IMR-90 (cell line): ENCODE measurements around the gene COG8. TPM values are rescaled to one million over a fixed set of nuclear protein-coding genes. Genes with fewer than 3 reads are reported as not detected.

ENCODE experiments used
- ATAC-seq: fragments of 200-7000 bp; cut with Tn5 transposase; 2 replicates; pipeline ENCODE4 v1.9.1; 2020; ENCODE audit warnings: low read depth, mild to moderate bottlenecking, moderate library complexity
- BruUV-seq: library from RNA; stranded (reverse); fragments of 400-500 nt; replicated peaks from 2 replicates; lab custom pipeline; 2021; lab: Mats Ljungman, UMichigan
- CTCF ChIA-PET: fragments of 300-600 bp; formaldehyde crosslinking; extraction: SDS; loops from one replicate; lab custom pipeline; 2021; ENCODE audit warnings: antibody characterized with exemption; lab: Yijun Ruan, JAX
- POLR2A ChIA-PET: fragments of 300-600 bp; sonication (Branson Sonifier 250); formaldehyde crosslinking; loops from one replicate; lab custom pipeline; 2022; ENCODE audit warnings: antibody characterized with exemption; ENCODE audit not compliant: unreplicated experiment; lab: Charles Lee
- DNase-seq: peaks from one replicate; pipeline ENCODE4 v3.0.0; 2013
- H2AFZ ChIP-seq: replicated peaks from 2 replicates; pipeline ENCODE3; 2013; ENCODE audit warnings: low read length, mild to moderate bottlenecking; ENCODE audit not compliant: poor library complexity
- H2AK5ac ChIP-seq: 2 replicates; pipeline ENCODE4 v1.6.1; 2013; ENCODE audit warnings: low read depth, low read length, inconsistent platforms
- H2AK9ac ChIP-seq: replicated peaks from 2 replicates; pipeline ENCODE3; 2013; ENCODE audit warnings: mild to moderate bottlenecking, low read depth, low read length, moderate library complexity; ENCODE audit not compliant: poor library complexity
- H2BK120ac ChIP-seq: 2 replicates; pipeline ENCODE4 v1.6.1; 2013; ENCODE audit warnings: low read depth, low read length, inconsistent platforms
- H2BK15ac ChIP-seq: 3 replicates; pipeline ENCODE4 v1.6.1; 2013; ENCODE audit warnings: low read depth, low read length, inconsistent platforms
- H2BK20ac ChIP-seq: 2 replicates; pipeline ENCODE4 v1.6.1; 2013; ENCODE audit warnings: low read depth, mild to moderate bottlenecking, inconsistent platforms, low read length, moderate library complexity
- H2BK5ac ChIP-seq: 2 replicates; pipeline ENCODE4 v1.6.1; 2013; ENCODE audit warnings: mild to moderate bottlenecking, low read depth, low read length, inconsistent platforms; ENCODE audit not compliant: poor library complexity, severe bottlenecking
- H3K14ac ChIP-seq: replicated peaks from 2 replicates; pipeline ENCODE4 v1.6.1; 2013; ENCODE audit warnings: low read depth, low read length, inconsistent platforms
- H3K18ac ChIP-seq: 2 replicates; pipeline ENCODE4 v1.6.1; 2013; ENCODE audit warnings: low read depth, low read length, control low read depth
- H3K23ac ChIP-seq: 2 replicates; pipeline ENCODE4 v1.6.1; 2013; ENCODE audit warnings: low read depth, low read length, inconsistent platforms
- H3K27ac ChIP-seq: 2 replicates; pipeline ENCODE4 v1.5.1; 2013; ENCODE audit warnings: mild to moderate bottlenecking, control low read depth, low read length; ENCODE audit not compliant: insufficient read depth
- H3K27me3 ChIP-seq: 2 replicates; pipeline ENCODE4 v1.6.1; 2013; ENCODE audit warnings: low read length; ENCODE audit not compliant: control insufficient read depth, insufficient read depth
- H3K36me3 ChIP-seq: 2 replicates; pipeline ENCODE4 v1.6.1; 2013; ENCODE audit warnings: low read length, mixed read lengths; ENCODE audit not compliant: control insufficient read depth, insufficient read depth
- H3K4ac ChIP-seq: 2 replicates; pipeline ENCODE4 v1.6.1; 2013; ENCODE audit warnings: low read depth, low read length, inconsistent platforms
- H3K4me1 ChIP-seq: 2 replicates; pipeline ENCODE4 v1.6.1; 2013; ENCODE audit warnings: low read length, mixed read lengths; ENCODE audit not compliant: control insufficient read depth, insufficient read depth
- H3K4me2 ChIP-seq: 2 replicates; pipeline ENCODE4 v1.6.1; 2013; ENCODE audit warnings: low read depth, mild to moderate bottlenecking, control low read depth, low read length, moderate library complexity
- H3K4me3 ChIP-seq: 2 replicates; pipeline ENCODE4 v1.5.1; 2013; ENCODE audit warnings: low read depth, mild to moderate bottlenecking, control low read depth, low read length, moderate library complexity; ENCODE audit not compliant: insufficient read depth
- H3K56ac ChIP-seq: 2 replicates; pipeline ENCODE4 v1.6.1; 2013; ENCODE audit warnings: low read length, inconsistent platforms; ENCODE audit not compliant: insufficient read depth; ENCODE audit errors: extremely low read depth
- H3K79me1 ChIP-seq, 2 experiments: 2 replicates each; pipeline ENCODE4 v1.6.1; 2013; ENCODE audit warnings: low read length in 2 of 2, inconsistent platforms in 1 of 2, low read depth in 1 of 2
- H3K9ac ChIP-seq: 2 replicates; pipeline ENCODE4 v1.6.1; 2013; ENCODE audit warnings: low read depth, low read length, control low read depth
- H3K9me1 ChIP-seq: 2 replicates; pipeline ENCODE4 v1.6.1; 2013; ENCODE audit warnings: low read length, inconsistent platforms; ENCODE audit not compliant: insufficient read depth
- H3K9me3 ChIP-seq: 2 replicates; pipeline ENCODE4 v1.6.1; 2013; ENCODE audit warnings: low read length; ENCODE audit not compliant: control insufficient read depth, insufficient read depth
- H4K20me1 ChIP-seq: 2 replicates; pipeline ENCODE4 v1.6.1; 2013; ENCODE audit warnings: low read length, inconsistent platforms; ENCODE audit not compliant: insufficient read depth
- H4K5ac ChIP-seq: 2 replicates; pipeline ENCODE4 v1.6.1; 2013; ENCODE audit warnings: mild to moderate bottlenecking, low read depth, low read length, control low read depth
- H4K8ac ChIP-seq, 2 experiments: 2 replicates each; pipeline ENCODE4 v1.6.1; 2013; ENCODE audit warnings: low read depth in 2 of 2, low read length in 2 of 2, control low read depth in 1 of 2, inconsistent platforms in 1 of 2
- H4K91ac ChIP-seq: 2 replicates; pipeline ENCODE4 v1.6.1; 2013; ENCODE audit warnings: low read depth, low read length, inconsistent platforms; ENCODE audit not compliant: insufficient read depth
- BHLHE40 ChIP-seq: fragments of 150-350 bp; IDR thresholded peaks from 2 replicates; pipeline ENCODE4 v1.6.1; 2016; ENCODE audit warnings: mild to moderate bottlenecking, low read depth, low read length
- CEBPB ChIP-seq: IDR thresholded peaks from 2 replicates; pipeline ENCODE4 v1.6.1; 2012; ENCODE audit warnings: low read depth, low read length, improper control_type of control experiment
- CHD1 ChIP-seq: IDR thresholded peaks from 2 replicates; pipeline ENCODE4 v1.6.1; 2012; ENCODE audit warnings: low read depth, low read length, improper control_type of control experiment
- MAFK ChIP-seq: IDR thresholded peaks from 2 replicates; pipeline ENCODE4 v1.6.1; 2012; ENCODE audit warnings: low read depth, low read length, improper control_type of control experiment
- MAZ ChIP-seq: IDR thresholded peaks from 2 replicates; pipeline ENCODE4 v1.6.1; 2012; ENCODE audit warnings: low read depth, mild to moderate bottlenecking, low read length, improper control_type of control experiment, moderate library complexity, borderline replicate concordance
- MXI1 ChIP-seq: IDR thresholded peaks from 2 replicates; pipeline ENCODE4 v1.6.1; 2012; ENCODE audit warnings: low read depth, mild to moderate bottlenecking, low read length, moderate library complexity, borderline replicate concordance
- NFE2L2 ChIP-seq: fragments of 150-350 bp; IDR thresholded peaks from 2 replicates; pipeline ENCODE4 v1.6.1; 2016; ENCODE audit warnings: low read depth, mild to moderate bottlenecking, low read length
- RAD21 ChIP-seq: IDR thresholded peaks from 2 replicates; pipeline ENCODE4 v1.6.1; 2012; ENCODE audit warnings: low read length, improper control_type of control experiment
- RCOR1 ChIP-seq: IDR thresholded peaks from 2 replicates; pipeline ENCODE4 v1.6.1; 2012; ENCODE audit warnings: mild to moderate bottlenecking, low read length, improper control_type of control experiment; ENCODE audit not compliant: insufficient replicate concordance
- RFX5 ChIP-seq: IDR thresholded peaks from 2 replicates; pipeline ENCODE4 v1.8.0; 2012; ENCODE audit warnings: low read depth, mild to moderate bottlenecking, low read length, moderate library complexity
- WGBS, 2 experiments: methylation state at CpG; one replicate each; pipeline versions ENCODE4 v1.1.5 to v1.1.7; 2013; ENCODE audit warnings: missing lambda C conversion rate in 2 of 2; ENCODE audit not compliant: insufficient read length in 1 of 2; ENCODE audit errors: extremely low coverage in 2 of 2; 5-methylcytosine and 5-hydroxymethylcytosine counted together
- dilution Hi-C: fragments of 300-500 bp; cut with HindIII; formaldehyde crosslinking; loops from one replicate; pipeline ENCODE4 v1.14.3; 2018; ENCODE audit warnings: low sequenced_read_pairs; ENCODE audit not compliant: unreplicated experiment
- in situ Hi-C: fragments of 300-500 bp; cut with MboI; formaldehyde crosslinking; loops from 3 replicates; pipeline ENCODE4 v1.14.3; 2019; ENCODE audit warnings: low sequenced_read_pairs, inconsistent platforms, mixed read lengths
- intact Hi-C: fragments of 100-400 bp; cut with micrococcal nuclease; formaldehyde crosslinking; loops from 2 replicates; pipeline ENCODE4 v1.10.0; 2022
- polyA plus RNA-seq, 3 experiments: library from polyadenylated mRNA; depleted of rRNA; stranded (reverse); fragments of >200 nt; gene quantifications; 2 replicates each; pipeline ENCODE4 v1.2.3, GENCODE V29; 2012; ENCODE audit warnings: low replicate concordance in 1 of 3
- total RNA-seq: library from RNA; depleted of rRNA; stranded (reverse); fragments of >200 nt; gene quantifications from 2 replicates; pipeline ENCODE4 v1.2.3, GENCODE V29; 2012
- TF ChIP-seq, protein P1 (sequence below): fragments of 150-350 bp; IDR thresholded peaks from 2 replicates; pipeline ENCODE4 v1.6.1; 2016; ENCODE audit warnings: low read depth, mild to moderate bottlenecking, low read length, moderate library complexity, borderline replicate concordance
- TF ChIP-seq, protein P2 (sequence below): fragments of 150-350 bp; IDR thresholded peaks from 2 replicates; pipeline ENCODE4 v1.6.1; 2017; ENCODE audit warnings: mild to moderate bottlenecking, antibody characterized with exemption, low read length, low read depth
- TF ChIP-seq, protein P3 (sequence below): conservative IDR thresholded peaks from 2 replicates; pipeline ENCODE4 v1.5.1; 2012; ENCODE audit warnings: mild to moderate bottlenecking, low read depth, low read length, improper control_type of control experiment

COG8 gene
- total and polyA plus RNA-seq, 2 of the 4 experiments (the other 2 are of a cell fraction): 23.4 to 26.2 TPM

DNA sequence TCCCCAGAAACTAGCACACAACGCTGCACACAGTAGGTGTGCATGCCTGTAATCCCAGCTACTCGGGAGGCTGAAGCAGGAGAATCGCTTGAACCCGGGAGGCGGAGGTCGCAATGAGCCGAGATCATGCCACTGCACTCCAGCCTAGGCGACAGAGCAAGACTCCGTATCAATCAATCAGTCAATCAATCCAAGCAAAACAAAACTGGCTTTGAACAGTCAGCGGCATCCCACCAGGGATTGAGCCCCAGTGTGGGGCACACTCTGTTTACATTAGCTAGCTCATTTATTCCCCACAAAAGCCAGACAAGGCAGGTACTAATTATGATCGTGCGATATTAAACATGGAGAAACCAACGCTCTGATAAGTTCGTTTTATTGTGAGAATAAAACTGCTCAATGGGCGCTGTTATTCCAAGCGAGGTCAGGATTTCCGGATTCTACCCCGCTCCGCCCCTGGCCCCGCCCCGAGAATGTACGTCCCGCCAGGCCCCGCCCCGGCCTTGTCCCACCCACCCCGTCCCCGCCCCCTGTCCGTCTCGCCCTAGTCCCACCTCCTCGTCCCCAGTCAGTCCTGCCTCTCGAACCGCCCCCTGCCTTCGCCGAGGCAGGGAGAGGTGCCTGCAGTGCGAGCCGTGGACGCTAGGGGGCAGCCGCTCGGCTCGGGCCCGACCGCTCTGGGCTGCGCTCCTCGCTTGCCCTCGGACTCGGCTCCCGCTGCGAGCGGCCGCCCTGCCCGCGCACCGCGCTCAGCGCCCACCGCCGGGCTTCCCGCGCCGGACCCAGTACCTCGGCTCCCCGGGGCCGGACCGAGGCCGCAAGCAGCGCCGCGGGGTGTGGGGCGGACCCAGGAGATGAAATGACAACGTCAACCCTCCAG, 28.5 kb downstream of the COG8 start, which contains the start of gene VPS4A:
Gene VPS4A, plus strand, starts transcription at position 698 of the 880 bp plus-strand sequence. Its CDS starts 162 bp downstream, at position 860.
- CTCF ChIA-PET: interaction anchor here (0.5 kb wide), 1 partner anchor 142 kb away, joined by 3 read pairs; no protein-coding TSS in a partner anchor
- peak; percentile 94 for DNase-seq
- TF ChIP-seq NFE2L2 (no peak), CEBPB (no peak), RCOR1 (no peak), RFX5 (no peak), MAFK (no peak), MAZ (peak; percentile 54; the same call in 1 of the 2 replicates), RAD21 (peak; percentile 49), CHD1 (0 out of 2 replicates have a peak, but pooled peaks have one; percentile 42), BHLHE40 (no peak), MXI1 (no peak)
- TF ChIP-seq, protein P1, sequence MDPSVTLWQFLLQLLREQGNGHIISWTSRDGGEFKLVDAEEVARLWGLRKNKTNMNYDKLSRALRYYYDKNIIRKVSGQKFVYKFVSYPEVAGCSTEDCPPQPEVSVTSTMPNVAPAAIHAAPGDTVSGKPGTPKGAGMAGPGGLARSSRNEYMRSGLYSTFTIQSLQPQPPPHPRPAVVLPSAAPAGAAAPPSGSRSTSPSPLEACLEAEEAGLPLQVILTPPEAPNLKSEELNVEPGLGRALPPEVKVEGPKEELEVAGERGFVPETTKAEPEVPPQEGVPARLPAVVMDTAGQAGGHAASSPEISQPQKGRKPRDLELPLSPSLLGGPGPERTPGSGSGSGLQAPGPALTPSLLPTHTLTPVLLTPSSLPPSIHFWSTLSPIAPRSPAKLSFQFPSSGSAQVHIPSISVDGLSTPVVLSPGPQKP: no peak
- TF ChIP-seq, protein P2, sequence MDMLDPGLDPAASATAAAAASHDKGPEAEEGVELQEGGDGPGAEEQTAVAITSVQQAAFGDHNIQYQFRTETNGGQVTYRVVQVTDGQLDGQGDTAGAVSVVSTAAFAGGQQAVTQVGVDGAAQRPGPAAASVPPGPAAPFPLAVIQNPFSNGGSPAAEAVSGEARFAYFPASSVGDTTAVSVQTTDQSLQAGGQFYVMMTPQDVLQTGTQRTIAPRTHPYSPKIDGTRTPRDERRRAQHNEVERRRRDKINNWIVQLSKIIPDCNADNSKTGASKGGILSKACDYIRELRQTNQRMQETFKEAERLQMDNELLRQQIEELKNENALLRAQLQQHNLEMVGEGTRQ: no peak
- TF ChIP-seq, protein P3, sequence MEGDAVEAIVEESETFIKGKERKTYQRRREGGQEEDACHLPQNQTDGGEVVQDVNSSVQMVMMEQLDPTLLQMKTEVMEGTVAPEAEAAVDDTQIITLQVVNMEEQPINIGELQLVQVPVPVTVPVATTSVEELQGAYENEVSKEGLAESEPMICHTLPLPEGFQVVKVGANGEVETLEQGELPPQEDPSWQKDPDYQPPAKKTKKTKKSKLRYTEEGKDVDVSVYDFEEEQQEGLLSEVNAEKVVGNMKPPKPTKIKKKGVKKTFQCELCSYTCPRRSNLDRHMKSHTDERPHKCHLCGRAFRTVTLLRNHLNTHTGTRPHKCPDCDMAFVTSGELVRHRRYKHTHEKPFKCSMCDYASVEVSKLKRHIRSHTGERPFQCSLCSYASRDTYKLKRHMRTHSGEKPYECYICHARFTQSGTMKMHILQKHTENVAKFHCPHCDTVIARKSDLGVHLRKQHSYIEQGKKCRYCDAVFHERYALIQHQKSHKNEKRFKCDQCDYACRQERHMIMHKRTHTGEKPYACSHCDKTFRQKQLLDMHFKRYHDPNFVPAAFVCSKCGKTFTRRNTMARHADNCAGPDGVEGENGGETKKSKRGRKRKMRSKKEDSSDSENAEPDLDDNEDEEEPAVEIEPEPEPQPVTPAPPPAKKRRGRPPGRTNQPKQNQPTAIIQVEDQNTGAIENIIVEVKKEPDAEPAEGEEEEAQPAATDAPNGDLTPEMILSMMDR: peak; percentile 96

More for the DNA sequence above, 28.5 kb downstream of the COG8 start, which contains the start of gene VPS4A:
- Histone ChIP-seq H4K8ac (peak within 1 kb of the TSS; percentile 97 to 98), H3K14ac (peak within 1 kb of the TSS; percentile 83), H2AFZ (peak within 1 kb of the TSS; percentile 96), H3K36me3 (peaks cover 16% of the 10 kb centered on the region), H3K4me2 (peak within 1 kb of the TSS; percentile 98), H2BK20ac (no peak within 1 kb of the TSS), H3K27ac (peak within 1 kb of the TSS; percentile 84), H2AK5ac (peak within 1 kb of the TSS; percentile 68), H4K20me1 (peaks cover 30% of the 10 kb centered on the region), H4K5ac (peak within 1 kb of the TSS; percentile 93), H3K79me1 (peaks cover 14 to 44% of the 10 kb centered on the region in 2 experiments), H3K4me3 (peak within 1 kb of the TSS; percentile 78), H3K18ac (peak within 1 kb of the TSS; percentile 78; the same call in 1 of the 2 replicates), H4K91ac (peak within 1 kb of the TSS; percentile 66), H3K9ac (peak within 1 kb of the TSS; percentile 85), H3K23ac (peak within 1 kb of the TSS; percentile 97), H2AK9ac (peak within 1 kb of the TSS; percentile 84), H3K9me3 (no peaks in the 10 kb centered on the region), H3K4me1 (peaks cover 4% of the 10 kb centered on the region), H3K9me1 (peaks cover 6% of the 10 kb centered on the region; the same call in 1 of the 2 replicates), H3K56ac (peak within 1 kb of the TSS; percentile 58), H2BK15ac (no peak within 1 kb of the TSS), H2BK120ac (no peak within 1 kb of the TSS), H3K27me3 (no peaks in the 10 kb centered on the region), H2BK5ac (peak within 1 kb of the TSS; percentile 84), H3K4ac (peak within 1 kb of the TSS; percentile 80)
- peak; percentile 99 for ATAC-seq
- BruUV-seq: no TSS peak
- dilution Hi-C loops: no loop called here
- intact Hi-C loops: loop anchor here (1.0 kb wide), 1 partner anchor 161 kb away; no protein-coding TSS in a partner anchor
- POLR2A ChIA-PET: no interaction called here
- 2% methylated on average over 37 of the region's 70 CpGs; no CpG with 5 or more reads in 1 of the 2 experiments for WGBS, 2 experiments
- in situ Hi-C loops: no loop called here
